Lower leg skin (tissue), 4 donors: Measurements from ENCODE around the gene KYNU. TPM values are rescaled to one million over a fixed set of nuclear protein-coding genes. Genes with fewer than 3 reads are reported as not detected.

Experiments used
- DNase-seq, 2 donors: peaks; one replicate each; pipeline ENCODE4 v3.0.0-alpha.2; 2019; ENCODE audit warnings: low spot score in 2 of 2
- H3K4me3 ChIP-seq: fragments of 200-600 bp; sonication (generic); 2 replicates; pipeline ENCODE4 v1.5.1; 2017; ENCODE audit warnings: mild to moderate bottlenecking, low read depth; ENCODE audit not compliant: poor library complexity, severe bottlenecking
- POLR2A ChIP-seq, 2 donors: fragments of 450-650 bp; IDR thresholded peaks; one replicate each; pipeline ENCODE4 v1.6.1; 2016 to 2017; ENCODE audit warnings: antibody characterized with exemption in 2 of 2, mild to moderate bottlenecking in 1 of 2, moderate library complexity in 1 of 2
- WGBS, 2 donors: methylation state at CpG; one replicate each; pipeline ENCODE4 v1.1.5; 2018; 5-methylcytosine and 5-hydroxymethylcytosine counted together
- intact Hi-C: fragments of 100-400 bp; cut with DNase I; formaldehyde crosslinking; loops from one replicate; pipeline ENCODE4 v1.15.0; 2023; ENCODE audit warnings: low total_unique reads
- total RNA-seq, 4 donors: library from RNA; depleted of rRNA; stranded (reverse); fragments of >200 nt; gene quantifications; one replicate each; pipeline ENCODE4 v1.1.0, GENCODE V29; 2016
- TF ChIP-seq, protein P1 (sequence below), 3 donors: fragments of 450-650 bp; IDR thresholded peaks; one replicate each; pipeline ENCODE4 v1.5.1; 2016; ENCODE audit warnings: antibody characterized with exemption in 3 of 3, mild to moderate bottlenecking in 3 of 3, moderate library complexity in 2 of 3

Gene KYNU
- total RNA-seq, 4 donors from 2014 or later, result 1.2 to 6.1 (median 2.6) TPM

DNA sequence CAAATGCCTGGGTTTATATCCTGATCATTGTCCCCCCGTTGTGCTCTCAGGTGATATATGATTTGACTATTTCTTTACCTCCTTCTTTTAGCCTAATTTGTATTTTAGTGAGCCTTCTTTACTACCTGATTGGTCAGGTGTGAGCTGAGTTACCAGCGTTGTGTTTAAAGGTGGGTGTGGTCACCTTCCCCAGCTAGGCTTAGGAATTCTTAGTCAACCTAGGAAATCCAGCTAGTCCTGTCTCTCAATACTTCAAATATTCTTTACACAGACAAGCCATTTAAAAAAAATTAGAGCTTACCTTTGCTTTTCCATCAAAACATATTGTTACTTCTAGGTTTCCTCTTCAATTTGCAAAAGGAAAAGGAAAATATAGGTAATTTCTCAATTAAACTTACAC is 30.2 kb downstream of the KYNU start:
- WGBS, 2 donors, result 64 to 67% methylated on average over 2 of the region's 2 CpGs

DNA sequence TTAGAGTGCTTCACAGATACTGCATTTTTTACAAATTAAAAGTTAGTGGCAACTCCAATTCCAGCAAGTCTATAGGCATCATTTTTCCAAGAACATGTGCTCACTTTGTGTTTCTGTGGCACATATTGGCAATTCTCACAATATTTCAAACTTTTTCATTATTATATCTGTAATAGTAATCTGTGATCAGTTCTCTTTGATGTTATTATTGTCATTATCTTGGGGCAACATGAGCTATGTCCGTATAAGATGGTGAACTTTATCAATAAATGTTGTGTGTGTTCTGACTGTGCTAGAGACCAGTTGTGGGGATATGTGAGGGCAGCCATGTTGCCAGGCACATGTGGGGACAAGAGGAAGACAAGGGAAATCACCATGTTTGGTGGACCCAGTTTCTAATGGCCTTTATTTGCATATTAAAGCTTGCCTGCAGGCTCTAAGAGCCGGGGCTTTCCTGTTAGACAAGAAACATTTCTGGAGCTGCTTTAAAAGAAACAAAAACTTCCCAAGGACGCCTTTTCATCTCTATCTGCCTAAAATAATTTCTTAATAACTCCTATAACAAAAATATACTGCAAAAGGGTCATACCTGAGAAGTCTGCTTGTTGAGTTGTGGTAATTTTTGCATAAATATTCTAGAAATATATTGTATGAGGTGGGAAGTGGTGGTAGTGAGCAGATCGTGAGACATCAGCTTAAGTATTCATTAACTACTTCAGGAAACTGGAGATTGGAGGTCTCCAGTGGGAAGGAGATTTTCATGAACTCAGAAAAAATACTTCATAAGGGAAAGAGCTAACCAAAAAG is 37.2 kb downstream of the KYNU start:
- no peak for DNase-seq
- TF ChIP-seq POLR2A (IDR thresholded peaks at IDR 0.05), result no peak
- TF ChIP-seq, protein P1, sequence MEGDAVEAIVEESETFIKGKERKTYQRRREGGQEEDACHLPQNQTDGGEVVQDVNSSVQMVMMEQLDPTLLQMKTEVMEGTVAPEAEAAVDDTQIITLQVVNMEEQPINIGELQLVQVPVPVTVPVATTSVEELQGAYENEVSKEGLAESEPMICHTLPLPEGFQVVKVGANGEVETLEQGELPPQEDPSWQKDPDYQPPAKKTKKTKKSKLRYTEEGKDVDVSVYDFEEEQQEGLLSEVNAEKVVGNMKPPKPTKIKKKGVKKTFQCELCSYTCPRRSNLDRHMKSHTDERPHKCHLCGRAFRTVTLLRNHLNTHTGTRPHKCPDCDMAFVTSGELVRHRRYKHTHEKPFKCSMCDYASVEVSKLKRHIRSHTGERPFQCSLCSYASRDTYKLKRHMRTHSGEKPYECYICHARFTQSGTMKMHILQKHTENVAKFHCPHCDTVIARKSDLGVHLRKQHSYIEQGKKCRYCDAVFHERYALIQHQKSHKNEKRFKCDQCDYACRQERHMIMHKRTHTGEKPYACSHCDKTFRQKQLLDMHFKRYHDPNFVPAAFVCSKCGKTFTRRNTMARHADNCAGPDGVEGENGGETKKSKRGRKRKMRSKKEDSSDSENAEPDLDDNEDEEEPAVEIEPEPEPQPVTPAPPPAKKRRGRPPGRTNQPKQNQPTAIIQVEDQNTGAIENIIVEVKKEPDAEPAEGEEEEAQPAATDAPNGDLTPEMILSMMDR (IDR thresholded peaks at IDR 0.05), result no peak
- WGBS, 2 donors, result 48 to 50% methylated on average over 4 of the region's 4 CpGs
- no peak overlapping the region for H3K4me3 ChIP-seq
- intact Hi-C loops, result no loop called here

More for the DNA sequence above, 30.2 kb downstream of the KYNU start:
- intact Hi-C loops, result no loop called here
- TF ChIP-seq, protein P1 (IDR thresholded peaks at IDR 0.05), result no peak
- no peak for TF ChIP-seq POLR2A (IDR thresholded peaks at IDR 0.05)
- H3K4me3 ChIP-seq, result no peak overlapping the region
- DNase-seq, result no peak

DNA sequence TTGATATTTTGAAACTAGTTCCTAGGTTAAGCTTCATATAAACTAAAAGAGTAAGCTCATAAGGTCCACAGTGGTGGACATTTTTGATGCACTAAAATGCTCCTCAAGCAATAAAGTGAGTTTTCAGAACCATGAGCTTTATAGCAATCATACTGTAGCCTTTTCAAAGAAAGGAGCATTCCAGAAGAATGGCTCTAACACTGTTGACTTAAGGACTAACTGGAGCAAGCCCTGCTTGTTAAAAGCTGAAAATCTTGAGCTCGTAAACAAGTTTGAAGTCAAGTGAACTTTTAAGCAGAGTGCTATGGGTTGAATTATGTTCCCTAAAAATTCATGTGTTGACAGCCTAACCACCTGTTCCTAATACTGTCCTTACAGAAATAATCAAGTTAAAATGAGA is 38.0 kb downstream of the KYNU start:
- intact Hi-C loops, result no loop called here
- 60 to 63% methylated on average over 1 of the region's 1 CpG for WGBS, 2 donors
- no peak for TF ChIP-seq POLR2A (IDR thresholded peaks at IDR 0.05)
- TF ChIP-seq, protein P1 (IDR thresholded peaks at IDR 0.05), result no peak
- H3K4me3 ChIP-seq, result no peak overlapping the region
- no peak for DNase-seq

DNA sequence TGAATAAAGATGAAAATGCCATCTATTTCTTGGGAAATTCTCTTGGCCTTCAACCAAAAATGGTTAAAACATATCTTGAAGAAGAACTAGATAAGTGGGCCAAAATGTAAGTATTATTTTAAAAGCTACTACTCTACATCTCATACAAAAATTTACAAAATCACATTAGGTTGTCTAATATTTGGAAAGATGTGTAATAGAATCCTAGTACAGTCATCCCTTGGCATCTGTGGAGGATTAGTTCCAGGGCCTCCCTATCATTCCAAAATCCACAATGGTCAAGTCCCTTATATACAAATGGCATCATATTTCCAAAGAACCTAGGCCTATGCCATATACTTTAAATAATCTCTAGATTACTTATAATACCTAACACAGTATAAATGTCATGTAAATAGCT is 41.2 kb downstream of the KYNU start:
- DNase-seq, result no peak
- intact Hi-C loops, result no loop called here
- H3K4me3 ChIP-seq, result no peak overlapping the region
- TF ChIP-seq POLR2A (IDR thresholded peaks at IDR 0.05), result no peak
- TF ChIP-seq, protein P1 (IDR thresholded peaks at IDR 0.05), result no peak

DNA sequence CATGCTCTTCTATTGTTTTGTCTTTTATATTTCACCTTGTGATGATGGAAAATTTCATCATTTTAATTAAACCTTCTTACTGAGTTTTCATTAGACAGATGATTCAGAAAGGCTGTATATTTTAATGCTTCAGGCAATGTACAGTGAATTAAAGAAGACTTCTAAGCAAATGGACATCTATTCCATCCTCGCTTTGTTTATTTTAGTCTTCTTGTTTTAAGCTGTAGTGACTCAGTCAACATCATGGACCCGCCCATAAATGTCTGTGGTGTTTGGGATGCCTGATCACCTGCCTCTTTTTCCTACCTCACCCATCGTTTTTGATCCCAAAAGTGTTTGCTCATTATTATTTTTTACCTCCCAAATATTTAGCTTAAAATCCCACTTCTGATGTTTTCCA is 43.1 kb downstream of the KYNU start:
- TF ChIP-seq POLR2A (IDR thresholded peaks at IDR 0.05), result no peak
- TF ChIP-seq, protein P1 (IDR thresholded peaks at IDR 0.05), result no peak
- intact Hi-C loops, result no loop called here
- WGBS, 2 donors, result 72 to 77% methylated on average over 3 of the region's 3 CpGs
- DNase-seq, result no peak
- no peak overlapping the region for H3K4me3 ChIP-seq

DNA sequence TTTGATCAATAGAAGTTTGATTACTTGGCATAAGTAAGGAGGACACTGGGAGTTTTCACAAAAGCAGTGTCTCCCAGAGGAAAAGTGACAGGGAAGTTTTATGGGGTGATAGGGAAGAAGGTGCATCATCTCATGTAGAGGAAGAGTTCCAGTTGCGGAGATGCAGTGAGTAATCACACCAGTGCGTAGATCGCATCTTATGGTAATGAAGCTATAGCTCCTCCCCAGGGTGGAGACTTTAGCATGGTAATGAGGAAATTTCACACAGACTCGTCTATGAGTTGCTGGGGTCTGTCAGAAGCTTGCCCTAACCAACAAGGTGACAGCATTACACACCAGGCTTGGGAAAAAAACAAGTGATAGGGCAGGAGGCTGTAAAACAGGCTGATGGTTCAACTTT is 49.0 kb downstream of the KYNU start:
- intact Hi-C loops, result no loop called here
- no peak for DNase-seq
- TF ChIP-seq POLR2A (IDR thresholded peaks at IDR 0.05), result no peak
- TF ChIP-seq, protein P1 (IDR thresholded peaks at IDR 0.05), result no peak
- no peak overlapping the region for H3K4me3 ChIP-seq
- WGBS, 2 donors, result 87 to 88% methylated on average over 4 of the region's 4 CpGs
